ENCODE results near the gene LY9.

The LY9 gene

GRCh38 chr1:160807247-160807646 lies 11.3 kb downstream of the LY9 start:
- no peak for DNase-seq

DNA sequence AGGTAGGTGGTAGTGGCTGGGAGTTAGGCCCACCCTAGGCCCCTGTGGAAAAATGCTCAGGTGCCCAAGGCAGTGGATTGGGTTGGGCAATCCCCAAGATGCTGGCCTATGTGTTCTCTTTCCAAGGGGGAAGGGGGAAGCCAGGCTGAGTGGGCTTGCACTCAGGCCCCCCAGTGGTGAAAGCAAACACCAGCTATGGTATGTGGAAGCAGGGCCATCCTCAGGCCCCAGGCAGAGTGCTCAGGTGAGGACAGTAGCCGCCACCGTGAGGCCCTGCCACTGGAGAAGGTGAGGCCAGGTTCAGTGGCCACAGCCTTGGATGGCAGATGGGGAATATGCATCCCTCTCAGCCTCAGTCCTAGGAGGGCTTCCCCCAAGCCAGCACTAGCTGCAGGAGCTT lies 11.8 kb downstream of the LY9 start:
- no peak for DNase-seq

GRCh38 chr1:160808289-160808688 lies 12.3 kb downstream of the LY9 start:
- no peak for DNase-seq

GRCh38 chr1:160810486-160810885 lies 14.5 kb downstream of the LY9 start:
- no peak for DNase-seq

DNA sequence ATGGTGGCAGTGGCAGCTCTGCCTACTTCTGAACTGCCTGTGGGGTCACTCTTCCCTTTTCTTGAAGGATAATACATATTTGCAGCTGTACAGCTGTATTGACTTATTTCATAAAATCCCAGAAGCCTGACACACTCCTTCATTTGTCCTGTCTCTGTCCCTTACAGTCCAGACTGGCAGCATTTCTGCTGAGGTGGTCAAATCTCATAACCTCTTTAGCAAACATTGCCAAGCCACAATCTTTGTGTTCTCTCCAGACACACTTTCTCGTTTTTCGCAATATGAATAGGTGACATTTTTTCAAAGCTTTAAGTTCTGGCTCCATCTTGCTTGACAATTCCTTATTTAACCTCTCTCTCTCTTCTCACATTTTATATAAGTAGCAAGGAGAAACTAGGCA lies 15.2 kb downstream of the LY9 start:
- DNase-seq = no peak

DNA sequence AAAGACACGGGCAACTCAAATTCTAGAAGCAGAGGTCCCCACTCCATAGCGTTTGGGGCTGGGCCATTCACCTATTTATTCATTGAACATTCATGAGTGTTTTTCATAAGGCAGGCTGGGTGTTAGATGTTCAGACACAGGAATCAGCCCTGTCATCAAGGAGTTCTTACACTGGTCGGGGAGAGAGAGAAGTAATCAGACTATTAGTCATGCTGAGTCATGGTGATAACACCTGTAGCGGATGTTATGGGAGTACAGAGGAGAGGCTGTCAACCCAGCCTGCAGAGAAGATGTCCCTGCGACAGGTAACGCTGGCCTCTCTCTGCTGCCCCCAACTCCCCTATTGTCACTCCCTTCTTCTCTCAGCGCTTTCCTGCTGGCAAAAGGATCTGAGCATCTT lies 17.2 kb downstream of the LY9 start:
- no peak for DNase-seq

- no peak for DNase-seq
Measured at GRCh38 chr1:160814316-160814715, 18.3 kb downstream of the LY9 start.

DNA sequence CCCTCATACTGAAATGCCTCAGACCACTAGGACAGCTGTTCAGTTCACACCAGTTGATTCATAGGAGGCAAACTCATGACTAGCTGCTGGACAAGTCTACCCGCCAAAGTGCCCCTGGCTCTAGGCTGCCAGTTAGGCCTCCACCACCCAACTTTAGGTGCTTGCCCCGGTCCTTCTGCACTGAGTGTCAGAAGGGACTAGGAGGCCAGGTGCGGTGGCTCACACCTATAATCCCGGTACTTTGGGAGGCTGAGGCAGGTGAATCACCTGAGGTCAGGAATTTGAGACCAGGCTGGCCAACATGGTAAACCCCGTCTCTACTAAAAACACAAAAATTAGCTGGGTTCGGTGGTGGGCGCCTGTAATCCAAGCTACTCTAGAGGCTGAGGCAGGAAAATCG lies 18.9 kb downstream of the LY9 start:
- DNase-seq = no peak

DNA sequence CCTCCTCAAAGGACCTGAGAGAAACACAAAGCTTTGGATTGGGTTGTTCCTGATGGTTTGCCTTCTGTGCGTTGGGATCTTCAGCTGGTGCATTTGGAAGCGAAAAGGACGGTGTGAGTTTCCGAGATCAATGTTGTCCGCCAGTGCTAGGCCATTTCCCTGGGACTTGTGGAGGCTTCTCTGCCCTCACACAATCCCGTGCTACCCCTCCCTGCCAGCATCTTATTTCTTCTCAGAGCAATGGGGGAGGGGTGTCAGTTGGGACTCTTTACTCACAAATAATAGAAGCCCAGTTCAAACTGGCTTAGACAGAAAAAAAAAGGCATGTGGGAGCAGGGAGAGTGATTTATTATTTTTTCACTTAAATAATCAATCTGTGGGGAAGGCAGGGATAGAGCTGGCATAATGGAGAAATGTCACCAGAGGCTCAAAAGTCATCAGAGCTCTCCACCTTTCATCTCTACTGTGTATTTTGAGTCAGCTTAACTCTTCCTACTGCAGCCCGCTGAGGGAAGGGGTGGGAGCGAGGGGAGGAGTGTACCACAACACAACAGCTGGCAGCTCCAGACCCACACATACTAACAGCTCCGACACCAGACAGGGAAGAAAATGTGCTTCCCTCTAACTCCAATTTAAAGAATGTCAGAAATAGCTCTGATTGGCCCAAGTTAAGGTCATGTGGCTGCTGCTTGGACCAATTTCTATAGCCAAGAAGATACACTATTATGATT lies 22.4 kb downstream of the LY9 start:
- DNase-seq = no peak

GRCh38 chr1:160819186-160819585 lies 23.2 kb downstream of the LY9 start:
- DNase-seq = no peak

DNA sequence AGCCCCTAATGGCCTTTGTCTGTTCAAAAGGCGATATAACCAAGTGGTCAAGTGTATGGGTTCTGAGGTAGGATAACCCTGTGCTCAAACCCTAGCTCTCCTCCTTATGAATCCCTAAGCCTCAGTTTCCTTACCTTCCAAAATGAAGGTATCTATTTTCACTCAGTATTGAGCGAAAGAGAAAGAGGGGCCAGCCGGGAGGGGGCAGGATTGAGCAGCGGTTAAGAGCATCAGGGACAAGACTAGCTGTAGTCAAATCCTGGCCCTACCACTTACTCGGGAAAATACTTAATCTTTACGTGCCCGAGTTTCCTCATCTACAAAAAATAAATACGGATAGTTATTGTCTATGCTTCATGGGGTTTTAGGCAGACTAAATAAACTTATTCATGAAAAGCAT lies 25.7 kb downstream of the LY9 start:
- no peak for DNase-seq

- no peak for DNase-seq
Measured at GRCh38 chr1:160823296-160823695, 27.3 kb downstream of the LY9 start.

- DNase-seq = no peak
Measured at GRCh38 chr1:160826546-160826945, 30.6 kb downstream of the LY9 start.

- no peak for DNase-seq
Measured at GRCh38 chr1:160827418-160827817, 31.4 kb downstream of the LY9 start.

DNA sequence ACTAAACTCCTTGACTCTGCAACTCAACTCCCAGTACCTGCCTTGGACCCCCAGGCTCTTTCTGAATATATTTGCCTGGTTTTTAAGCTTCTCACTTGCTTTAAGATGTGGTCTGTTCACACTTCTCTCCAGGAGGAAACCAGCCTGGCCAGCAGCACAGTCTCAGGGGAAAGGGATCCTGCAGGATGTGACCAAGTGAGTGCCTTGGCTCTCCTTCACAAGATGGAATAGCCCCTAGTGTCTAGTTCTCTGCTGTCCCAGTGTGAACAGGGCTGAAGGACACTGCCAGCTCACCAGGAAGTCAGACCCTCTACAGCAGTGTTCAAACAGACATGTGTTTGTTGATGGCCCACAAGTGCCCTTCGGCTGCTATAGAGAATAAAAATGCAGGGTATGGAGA lies 33.8 kb downstream of the LY9 start:
- DNase-seq = no peak

- peak; percentile 1 for DNase-seq
Measured at GRCh38 chr1:160830321-160831153, 34.6 kb downstream of the LY9 start.

DNA sequence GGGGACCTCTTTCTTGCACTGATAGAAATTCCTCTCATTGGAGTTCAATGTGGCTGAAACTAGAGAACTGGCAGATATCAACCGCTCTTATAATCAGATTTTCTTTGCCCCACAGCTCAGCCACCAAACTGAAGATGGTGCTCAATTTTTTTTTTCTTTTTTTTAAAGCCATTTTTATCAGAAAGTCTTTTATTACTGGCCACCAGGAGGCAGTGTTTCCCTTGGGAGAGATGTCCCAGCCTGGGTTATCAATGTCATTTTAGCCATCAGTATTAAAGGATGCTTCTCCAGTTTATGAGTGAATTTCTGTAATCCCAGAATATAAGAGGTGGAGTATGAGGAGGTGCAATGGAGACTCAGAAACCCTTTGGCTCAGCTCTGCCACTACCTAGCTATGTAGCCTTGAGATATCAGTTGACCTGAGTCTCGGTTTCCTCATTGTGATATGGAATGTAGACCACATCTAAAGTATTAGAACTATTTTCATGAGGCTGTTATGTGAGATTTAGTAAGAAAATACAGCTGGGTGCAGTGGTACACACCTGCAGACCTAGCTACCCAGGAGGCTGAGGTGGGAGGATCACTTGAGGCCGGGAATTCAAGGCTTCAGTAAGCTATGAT lies 39.1 kb downstream of the LY9 start:
- peak; percentile 4 for DNase-seq

GRCh38 chr1:160835751-160836150 lies 39.8 kb downstream of the LY9 start:
- DNase-seq = no peak

GRCh38 chr1:160836561-160836960 lies 40.6 kb downstream of the LY9 start:
- no peak for DNase-seq

DNA sequence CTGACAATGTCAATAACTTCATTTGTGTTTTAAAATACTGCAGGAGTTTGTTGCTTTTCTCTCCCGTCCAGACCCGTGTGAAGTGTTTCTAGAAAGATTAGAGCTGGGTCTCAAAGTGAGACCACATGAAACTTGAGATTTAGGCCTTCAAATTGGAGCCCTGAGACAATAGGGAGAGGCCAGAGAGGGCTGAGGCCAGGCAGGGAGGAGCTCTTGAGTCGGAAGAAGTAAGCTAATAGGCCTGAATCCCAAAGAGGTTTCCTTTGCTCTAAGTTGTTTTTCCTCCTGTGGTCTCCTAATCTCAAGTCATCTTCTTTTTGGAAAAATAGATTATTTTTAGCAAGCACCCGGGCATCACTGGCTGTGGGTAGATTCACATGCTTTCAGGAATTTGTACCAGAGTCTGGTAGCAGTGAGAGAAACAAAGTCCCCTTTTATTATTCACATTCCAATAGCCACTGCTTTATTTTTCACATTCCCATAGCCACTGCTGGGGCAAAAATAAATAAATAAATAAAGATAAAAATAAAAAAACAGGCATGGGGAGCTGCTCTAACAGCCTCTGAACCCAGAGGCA lies 41.1 kb downstream of the LY9 start:
- no peak for DNase-seq

DNA sequence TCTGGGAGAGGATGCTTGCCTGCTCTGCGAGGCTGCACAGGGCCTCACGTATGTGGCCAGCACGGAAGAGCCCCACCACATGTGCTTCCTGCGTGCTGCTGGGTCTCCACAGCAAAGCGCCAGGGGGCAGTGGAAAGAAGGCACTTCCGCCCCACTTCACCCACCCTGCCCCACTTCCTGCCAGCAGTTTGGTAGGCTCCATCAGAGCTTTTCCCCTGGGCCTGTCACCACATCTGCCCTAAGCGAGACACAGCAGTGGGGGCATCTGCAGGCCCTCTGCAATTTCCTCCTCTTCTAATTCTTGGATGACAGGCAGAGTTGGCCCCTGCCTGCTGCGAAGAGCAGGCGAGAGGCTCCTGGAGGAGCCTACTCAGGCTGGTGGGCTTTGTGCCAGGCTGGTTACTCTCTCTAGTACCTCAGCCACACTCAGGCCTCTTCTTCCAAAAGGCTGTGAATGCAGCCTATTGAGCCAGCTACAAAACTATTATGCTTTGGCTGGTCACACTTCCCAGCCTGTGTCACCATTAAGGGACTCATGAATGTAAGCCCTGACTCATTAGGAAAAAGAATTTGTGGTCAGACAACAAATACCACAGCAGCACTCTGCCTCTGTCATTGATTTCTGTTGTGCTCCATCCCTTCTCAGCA lies 41.7 kb downstream of the LY9 start:
- DNase-seq = no peak

DNA sequence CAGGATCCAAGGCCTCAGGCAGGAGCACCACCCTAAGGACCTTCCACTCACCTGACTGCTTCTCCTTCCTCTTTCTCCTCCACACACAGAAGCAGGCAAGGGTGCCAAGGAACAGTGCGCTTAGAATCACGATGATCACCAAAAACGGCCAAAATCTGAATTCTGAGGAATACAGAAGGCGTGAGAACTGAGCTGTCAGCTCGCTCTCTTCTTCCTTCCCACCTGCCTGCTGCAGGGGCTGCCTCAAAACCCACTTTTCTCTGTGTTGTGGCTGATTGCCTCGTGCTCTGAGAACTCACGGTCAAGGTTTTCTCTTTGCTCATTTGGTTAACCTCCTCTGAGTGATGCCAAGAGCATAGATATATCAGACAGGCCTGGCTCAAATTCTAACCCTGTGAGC lies 42.9 kb downstream of the LY9 start:
- no peak for DNase-seq

GRCh38 chr1:160839746-160840145 lies 43.8 kb downstream of the LY9 start:
- DNase-seq = no peak
